SK-N-SH (cell line): Measurements from ENCODE around the gene SPA17. TPM values are rescaled to one million over a fixed set of nuclear protein-coding genes. Genes with fewer than 3 reads are reported as not detected.

ENCODE experiments used
- CTCF ChIA-PET: fragments of 300-600, 350-600 bp; formaldehyde crosslinking; extraction: SDS; loops from one replicate; lab custom pipeline; 2021; lab: Yijun Ruan, JAX
- POLR2A ChIA-PET: fragments of 350-600 bp; sonication (Branson Sonifier 250); formaldehyde crosslinking; extraction: SDS; loops from one replicate; lab custom pipeline; 2020; ENCODE audit warnings: antibody characterized with exemption, inconsistent platforms; lab: Yijun Ruan, JAX
- DNase-seq: peaks from one replicate; pipeline ENCODE4 v3.0.0; 2012
- H2AFZ ChIP-seq: fragments of 200-600 bp; sonication (generic); 2 replicates; pipeline ENCODE4 v1.8.1; 2016; ENCODE audit warnings: antibody characterized with exemption, mild to moderate bottlenecking, low read depth
- H3F3A ChIP-seq: fragments of 200-600 bp; sonication (generic); replicated peaks from 2 replicates; pipeline ENCODE3; 2016; ENCODE audit warnings: antibody characterized with exemption, mild to moderate bottlenecking; ENCODE audit not compliant: insufficient read depth
- H3K27ac ChIP-seq, 2 experiments: fragments of 200-500 bp in 1 of 2; fragments of 200-600 bp in 1 of 2; sonication (Bioruptor generic) in 1 of 2; sonication (generic), shearing (Covaris generic) in 1 of 2; 2 replicates each; pipeline versions ENCODE4 v1.5.1 to v1.6.1; 2014 to 2016; ENCODE audit warnings: low read depth in 2 of 2, inconsistent platforms in 1 of 2, low read length in 1 of 2, mild to moderate bottlenecking in 1 of 2, mixed read lengths in 1 of 2
- H3K27me3 ChIP-seq: fragments of 200-600 bp; sonication (generic), shearing (Covaris generic); 2 replicates; pipeline ENCODE4 v1.6.1; 2016; ENCODE audit warnings: mixed run types; ENCODE audit not compliant: insufficient read depth
- H3K36me3 ChIP-seq, 2 experiments: fragments of 200-500 bp in 1 of 2; fragments of 200-600 bp in 1 of 2; sonication (Bioruptor generic) in 1 of 2; sonication (generic) in 1 of 2; replicated peaks in 1 of 2; 2 replicates each; pipeline versions ENCODE3 to v1.5.1; 2014 to 2016; ENCODE audit warnings: low read length in 1 of 2, mild to moderate bottlenecking in 1 of 2; ENCODE audit not compliant: insufficient read depth in 2 of 2, control insufficient read depth in 1 of 2
- H3K4me1 ChIP-seq, 2 experiments: fragments of 200-500 bp in 1 of 2; fragments of 200-600 bp in 1 of 2; sonication (Bioruptor generic) in 1 of 2; sonication (generic), shearing (Covaris generic) in 1 of 2; 2 replicates each; pipeline versions ENCODE4 v1.5.1 to v1.6.1; 2014 to 2016; ENCODE audit warnings: low read depth in 1 of 2, low read length in 1 of 2, mixed run types in 1 of 2; ENCODE audit not compliant: insufficient read depth in 2 of 2, control insufficient read depth in 1 of 2
- H3K4me2 ChIP-seq: fragments of 200-600 bp; sonication (generic), shearing (Covaris generic); 2 replicates; pipeline ENCODE4 v1.6.1; 2017; ENCODE audit warnings: mixed run types
- H3K4me3 ChIP-seq, 2 experiments: fragments of 200-500 bp in 1 of 2; fragments of 200-600 bp in 1 of 2; sonication (Bioruptor generic) in 1 of 2; sonication (generic), shearing (Covaris generic) in 1 of 2; 2 replicates each; pipeline versions ENCODE4 v1.5.1 to v1.8.1; 2014 to 2016; ENCODE audit warnings: low read depth in 2 of 2, inconsistent platforms in 1 of 2, low read length in 1 of 2, mild to moderate bottlenecking in 1 of 2, mixed read lengths in 1 of 2, moderate library complexity in 1 of 2
- H3K79me2 ChIP-seq: fragments of 200-600 bp; sonication (generic); 2 replicates; pipeline ENCODE4 v1.8.1; 2017; ENCODE audit warnings: mild to moderate bottlenecking; ENCODE audit not compliant: insufficient read depth
- H3K9ac ChIP-seq: fragments of 200-600 bp; sonication (generic); 2 replicates; pipeline ENCODE4 v1.6.1; 2017; ENCODE audit warnings: mixed run types
- H3K9me2 ChIP-seq: fragments of 200-600 bp; sonication (generic); 2 replicates; pipeline ENCODE4 v1.6.1; 2017; ENCODE audit warnings: mixed run types
- H3K9me3 ChIP-seq: fragments of 200-600 bp; sonication (generic); 2 replicates; pipeline ENCODE4 v1.6.1; 2017; ENCODE audit warnings: mixed run types, mild to moderate bottlenecking, moderate library complexity
- H4K20me1 ChIP-seq: fragments of 200-600 bp; sonication (generic); 2 replicates; pipeline ENCODE4 v1.6.1; 2017; ENCODE audit warnings: mild to moderate bottlenecking, mixed run types; ENCODE audit not compliant: insufficient read depth
- CHD2 ChIP-seq: fragments of 150-350 bp; IDR thresholded peaks from 2 replicates; pipeline ENCODE4 v1.6.1; 2018; ENCODE audit warnings: low read length; ENCODE audit not compliant: partially characterized antibody
- ELF1 ChIP-seq: IDR thresholded peaks from 2 replicates; pipeline ENCODE4 v1.4.0; 2012
- EZH2phosphoT487 ChIP-seq: fragments of 200-600 bp; sonication (generic); IDR thresholded peaks from 2 replicates; pipeline ENCODE4 v1.6.1; 2017; ENCODE audit warnings: low read depth, mixed run types, mild to moderate bottlenecking, antibody characterized with exemption, moderate library complexity, borderline replicate concordance
- FOSL2 ChIP-seq: IDR thresholded peaks from 2 replicates; pipeline ENCODE4 v1.4.0; 2012; ENCODE audit warnings: low read depth, mild to moderate bottlenecking, moderate library complexity, borderline replicate concordance
- FOXJ3 ChIP-seq: sonication (generic); formaldehyde crosslinking; IDR thresholded peaks from 2 replicates; pipeline ENCODE4 v1.5.1; 2020; ENCODE audit warnings: mild to moderate bottlenecking, missing genetic modification reagents
- FOXM1 ChIP-seq: IDR thresholded peaks from 2 replicates; pipeline ENCODE4 v1.4.0; 2012; ENCODE audit warnings: low read depth, mild to moderate bottlenecking
- GATA2 ChIP-seq: sonication (generic); formaldehyde crosslinking; IDR thresholded peaks from 2 replicates; pipeline ENCODE4 v1.5.0; 2020; ENCODE audit warnings: mild to moderate bottlenecking, missing genetic modification reagents
- IRF3 ChIP-seq: fragments of 150-350 bp; IDR thresholded peaks from 2 replicates; pipeline ENCODE4 v1.6.1; 2016; ENCODE audit warnings: mild to moderate bottlenecking, low read depth, low read length
- JUND ChIP-seq: IDR thresholded peaks from 2 replicates; pipeline ENCODE4 v1.4.0; 2012
- NRF1 ChIP-seq: IDR thresholded peaks from 2 replicates; pipeline ENCODE4 v1.6.1; 2012; ENCODE audit warnings: low read depth, mild to moderate bottlenecking, low read length
- POLR2AphosphoS5 ChIP-seq: IDR thresholded peaks from 2 replicates; pipeline ENCODE4 v1.6.1; 2012; ENCODE audit warnings: low read depth, low read length
- RXRA ChIP-seq: IDR thresholded peaks from 2 replicates; pipeline ENCODE4 v1.4.0; 2012; ENCODE audit warnings: low read depth, mild to moderate bottlenecking, borderline replicate concordance
- SMC3 ChIP-seq: IDR thresholded peaks from 2 replicates; pipeline ENCODE4 v1.6.1; 2012; ENCODE audit warnings: low read depth, low read length, improper control_type of control experiment
- TAF1 ChIP-seq: IDR thresholded peaks from 2 replicates; pipeline ENCODE4 v1.6.1; 2012; ENCODE audit warnings: low read depth, mild to moderate bottlenecking, low read length, moderate library complexity, borderline replicate concordance
- TCF12 ChIP-seq: IDR thresholded peaks from 2 replicates; pipeline ENCODE4 v1.4.0; 2012
- TEAD4 ChIP-seq: IDR thresholded peaks from 2 replicates; pipeline ENCODE4 v1.4.0; 2012; ENCODE audit warnings: mild to moderate bottlenecking, borderline replicate concordance; ENCODE audit not compliant: insufficient read depth
- YY1 ChIP-seq: IDR thresholded peaks from 2 replicates; pipeline ENCODE4 v1.4.0; 2012; ENCODE audit warnings: low read depth, mild to moderate bottlenecking
- WGBS: methylation state at CpG from one replicate; pipeline ENCODE4 v1.1.6; 2017; ENCODE audit warnings: low lambda C conversion rate; 5-methylcytosine and 5-hydroxymethylcytosine counted together
- polyA plus RNA-seq, 3 experiments: library from polyadenylated mRNA; depleted of rRNA; stranded (reverse); fragments of >200 nt; gene quantifications; 2 replicates each; pipeline ENCODE4 v1.2.3, GENCODE V29; 2012
- TF ChIP-seq, protein P1 (sequence below): fragments of 200-600 bp; sonication (generic); IDR thresholded peaks from 2 replicates; pipeline ENCODE4 v1.6.1; 2017; ENCODE audit warnings: antibody characterized with exemption, mild to moderate bottlenecking, moderate library complexity
- TF ChIP-seq, protein P2 (sequence below): IDR thresholded peaks from 2 replicates; pipeline ENCODE4 v1.4.0; 2012; ENCODE audit warnings: low read depth
- TF ChIP-seq, protein P3 (sequence below): IDR thresholded peaks from 2 replicates; pipeline ENCODE4 v1.4.0; 2012; ENCODE audit warnings: low read depth, borderline replicate concordance

The SPA17 gene
- polyA plus RNA-seq, 1 of the 3 experiments (the other 2 are of a cell fraction) = 7.7 TPM

DNA sequence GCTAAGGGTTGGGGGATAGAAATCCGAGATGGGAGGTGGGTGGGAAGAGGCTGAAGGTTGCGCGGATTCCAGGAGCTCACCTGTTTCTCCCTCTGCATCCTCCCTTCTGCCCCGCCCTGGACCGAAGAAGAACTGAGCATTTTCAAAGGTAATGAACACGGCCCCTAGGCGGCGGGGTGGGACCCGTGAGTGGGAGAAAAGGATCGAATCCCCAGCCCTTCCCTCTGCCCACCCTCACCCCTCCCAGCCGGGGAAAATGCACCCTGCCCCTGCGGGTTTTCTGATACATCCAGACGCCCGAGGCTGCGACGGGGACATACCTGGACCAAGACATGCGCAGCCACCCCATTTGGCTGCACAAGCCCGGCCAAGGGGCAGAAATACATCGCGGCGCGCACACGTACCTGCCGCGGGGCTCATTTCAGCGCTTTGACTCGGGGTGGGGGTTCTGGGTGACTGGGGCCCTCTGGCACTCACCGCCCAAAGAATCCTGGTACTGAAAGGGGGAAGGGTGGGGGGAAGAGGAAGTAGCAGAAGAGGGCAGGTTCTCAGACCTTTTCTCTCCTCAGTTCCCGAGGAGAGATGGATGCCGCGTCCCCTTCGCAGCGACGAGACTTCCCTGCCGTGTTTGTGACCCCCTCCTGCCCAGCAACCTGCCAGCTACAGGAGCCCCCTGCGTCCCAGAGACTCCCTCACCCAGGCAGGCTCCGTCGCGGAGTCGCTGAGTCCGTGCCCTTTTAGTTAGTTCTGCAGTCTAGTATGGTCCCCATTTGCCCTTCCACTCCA is 72.3 kb downstream of the SPA17 start:
- TF ChIP-seq NRF1 = no peak
- no peak for TF ChIP-seq SMC3
- no peak for TF ChIP-seq ELF1
- TF ChIP-seq RXRA = no peak
- TF ChIP-seq IRF3 = no peak
- no peak for TF ChIP-seq CHD2
- TF ChIP-seq FOSL2 = no peak
- no peak for TF ChIP-seq FOXJ3 (CRISPR knock-in tag)
- no peak for TF ChIP-seq TAF1
- TF ChIP-seq, protein P1, sequence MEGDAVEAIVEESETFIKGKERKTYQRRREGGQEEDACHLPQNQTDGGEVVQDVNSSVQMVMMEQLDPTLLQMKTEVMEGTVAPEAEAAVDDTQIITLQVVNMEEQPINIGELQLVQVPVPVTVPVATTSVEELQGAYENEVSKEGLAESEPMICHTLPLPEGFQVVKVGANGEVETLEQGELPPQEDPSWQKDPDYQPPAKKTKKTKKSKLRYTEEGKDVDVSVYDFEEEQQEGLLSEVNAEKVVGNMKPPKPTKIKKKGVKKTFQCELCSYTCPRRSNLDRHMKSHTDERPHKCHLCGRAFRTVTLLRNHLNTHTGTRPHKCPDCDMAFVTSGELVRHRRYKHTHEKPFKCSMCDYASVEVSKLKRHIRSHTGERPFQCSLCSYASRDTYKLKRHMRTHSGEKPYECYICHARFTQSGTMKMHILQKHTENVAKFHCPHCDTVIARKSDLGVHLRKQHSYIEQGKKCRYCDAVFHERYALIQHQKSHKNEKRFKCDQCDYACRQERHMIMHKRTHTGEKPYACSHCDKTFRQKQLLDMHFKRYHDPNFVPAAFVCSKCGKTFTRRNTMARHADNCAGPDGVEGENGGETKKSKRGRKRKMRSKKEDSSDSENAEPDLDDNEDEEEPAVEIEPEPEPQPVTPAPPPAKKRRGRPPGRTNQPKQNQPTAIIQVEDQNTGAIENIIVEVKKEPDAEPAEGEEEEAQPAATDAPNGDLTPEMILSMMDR = no peak
- no peak for TF ChIP-seq TCF12
- TF ChIP-seq JUND = no peak
- H3K36me3 ChIP-seq = no peaks in the 10 kb centered on the region
- WGBS = 55% methylated on average over 15 of the region's 41 CpGs
- no peaks in the 10 kb centered on the region for H3K9me3 ChIP-seq
- H3K4me3 ChIP-seq = peak overlapping the region in 1 of 2 experiments; percentile 3; a peak in 1 of 4 replicates
- no peaks in the 10 kb centered on the region for H3K9me2 ChIP-seq
- no peak overlapping the region for H3K4me2 ChIP-seq
- H3K79me2 ChIP-seq = no peaks in the 10 kb centered on the region
- CTCF ChIA-PET = interaction anchor here (0.9 to 4.8 kb wide), 10 partner anchors 9 to 102 kb away, joined by 3 to 28 read pairs (median 4); partner anchors contain the start of genes ESAM and MSANTD2
- H3F3A ChIP-seq = peaks cover 3% of the 10 kb centered on the region
- H3K27me3 ChIP-seq = no peaks in the 10 kb centered on the region
- POLR2A ChIA-PET = no interaction called here
- no peak for DNase-seq
- H3K27ac ChIP-seq = no peak overlapping the region
- H3K9ac ChIP-seq = no peak overlapping the region
- no peaks in the 10 kb centered on the region for H4K20me1 ChIP-seq
- no peaks in the 10 kb centered on the region; a peak in 1 of 4 replicates for H3K4me1 ChIP-seq
- no peak overlapping the region for H2AFZ ChIP-seq

DNA sequence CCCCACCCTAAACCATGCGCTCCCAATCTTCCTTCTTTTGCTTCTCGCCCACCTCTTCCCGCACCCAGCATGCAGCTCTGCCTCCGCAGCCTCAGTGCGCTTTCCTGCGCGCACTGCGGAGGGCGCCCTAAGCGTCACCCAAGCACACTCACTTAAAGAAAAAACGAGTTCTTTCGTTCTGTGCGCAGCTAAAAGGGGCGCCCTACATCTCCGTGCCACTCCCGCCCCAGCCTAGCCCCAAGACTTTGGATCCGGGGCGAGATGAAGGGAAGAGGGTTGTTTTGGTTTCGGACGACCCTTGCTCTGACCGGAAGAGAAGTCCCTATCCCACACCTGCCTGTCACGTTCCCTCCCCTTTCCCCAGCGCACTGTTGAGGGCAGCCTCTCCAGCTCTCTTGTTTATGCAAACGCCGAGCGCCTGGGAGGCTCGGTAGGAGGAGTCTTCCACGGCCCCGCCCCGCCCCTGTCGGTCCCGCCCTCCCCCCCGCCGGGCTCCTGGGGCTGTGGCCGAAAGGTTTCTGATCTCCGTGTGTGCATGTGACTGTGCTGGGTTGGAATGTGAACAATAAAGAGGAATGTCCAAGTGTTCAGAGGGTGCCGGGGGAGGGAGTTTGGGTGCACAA is 73.0 kb downstream of the SPA17 start:
- Histone ChIP-seq H3K9me3 (no peaks in the 10 kb centered on the region), H3K79me2 (no peaks in the 10 kb centered on the region), H3K36me3 (no peaks in the 10 kb centered on the region), H3K4me1 (no peaks in the 10 kb centered on the region), H3K27me3 (no peaks in the 10 kb centered on the region), H3F3A (peaks cover 3% of the 10 kb centered on the region), H3K4me2 (no peak overlapping the region), H2AFZ (no peak overlapping the region), H4K20me1 (no peaks in the 10 kb centered on the region), H3K4me3 (peak overlapping the region in 1 of 2 experiments; percentile 3; a peak in 1 of 4 replicates), H3K27ac (no peak overlapping the region), H3K9me2 (no peaks in the 10 kb centered on the region), H3K9ac (no peak overlapping the region)
- ChIA-PET POLR2A (no interaction called here), CTCF (interaction anchor here (0.9 to 4.8 kb wide), 10 partner anchors 10 to 103 kb away, joined by 3 to 28 read pairs (median 4); partner anchors contain the start of genes ESAM and MSANTD2)
- 74% methylated on average over 37 of the region's 37 CpGs for WGBS
- peak; percentile 74 for DNase-seq
- no peak for TF ChIP-seq IRF3
- TF ChIP-seq, protein P2, sequence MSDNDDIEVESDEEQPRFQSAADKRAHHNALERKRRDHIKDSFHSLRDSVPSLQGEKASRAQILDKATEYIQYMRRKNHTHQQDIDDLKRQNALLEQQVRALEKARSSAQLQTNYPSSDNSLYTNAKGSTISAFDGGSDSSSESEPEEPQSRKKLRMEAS = no peak
- TF ChIP-seq RXRA = no peak
- no peak for TF ChIP-seq FOXJ3 (CRISPR knock-in tag)
- TF ChIP-seq JUND = no peak
- no peak for TF ChIP-seq SMC3
- no peak for TF ChIP-seq FOXM1
- TF ChIP-seq, protein P3, sequence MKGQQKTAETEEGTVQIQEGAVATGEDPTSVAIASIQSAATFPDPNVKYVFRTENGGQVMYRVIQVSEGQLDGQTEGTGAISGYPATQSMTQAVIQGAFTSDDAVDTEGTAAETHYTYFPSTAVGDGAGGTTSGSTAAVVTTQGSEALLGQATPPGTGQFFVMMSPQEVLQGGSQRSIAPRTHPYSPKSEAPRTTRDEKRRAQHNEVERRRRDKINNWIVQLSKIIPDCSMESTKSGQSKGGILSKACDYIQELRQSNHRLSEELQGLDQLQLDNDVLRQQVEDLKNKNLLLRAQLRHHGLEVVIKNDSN = no peak
- TF ChIP-seq POLR2AphosphoS5 = no peak
- no peak for TF ChIP-seq YY1
- no peak for TF ChIP-seq TEAD4
- no peak for TF ChIP-seq TAF1
- no peak for TF ChIP-seq NRF1
- no peak for TF ChIP-seq GATA2 (CRISPR knock-in tag)
- no peak for TF ChIP-seq TCF12
- no peak for TF ChIP-seq EZH2phosphoT487
